Uterus (tissue), 2 donors: Measurements from ENCODE around the gene OASL.

Experiments used
- CTCF ChIP-seq, 4 experiments: fragments of 200-600 bp in 2 of 4; fragments of 450-650 bp in 2 of 4; sonication (generic) in 2 of 4; IDR thresholded peaks; one replicate each; pipeline ENCODE4 v1.5.1; 2016 to 2019; ENCODE audit warnings: antibody characterized with exemption in 4 of 4, mild to moderate bottlenecking in 2 of 4, moderate library complexity in 1 of 4
- POLR2A ChIP-seq, 2 donors: fragments of 450-650 bp; IDR thresholded peaks; one replicate each; pipeline ENCODE4 v1.6.1; 2016; ENCODE audit warnings: antibody characterized with exemption in 2 of 2, mild to moderate bottlenecking in 1 of 2, moderate library complexity in 1 of 2

- TF ChIP-seq CTCF (IDR thresholded peaks at IDR 0.05): no peak
- TF ChIP-seq POLR2A (IDR thresholded peaks at IDR 0.05): no peak
Observed at GRCh38 chr12:120999191-121000120, 39.6 kb downstream of the OASL start.
